SHP77 treated with DMSO at 0.1 percent for 48 hours (cell line): ENCODE data around the gene PPP1R8.
A peak's percentile ranks its signal among the peaks of the same experiment; 100 is the strongest.
"Not testable (repeated sequence)": the region's sequence is repeated elsewhere in the genome, so short reads cannot be mapped to it uniquely, and the experiment has no call there.

Experiments
- DNase-seq: peaks from one replicate; lab custom pipeline; 2025; lab: John Stamatoyannopoulos, UW

Gene PPP1R8

GRCh38 chr1:27832762-27833161, 2.2 kb downstream of the PPP1R8 start:
- no peak for DNase-seq

GRCh38 chr1:27833470-27833869, 2.9 kb downstream of the PPP1R8 start:
- DNase-seq, result no peak

- DNase-seq, result no peak
These were observed 4.5 kb downstream of the PPP1R8 start for GRCh38 chr1:27835046-27835445.

GRCh38 chr1:27835501-27835900, 4.9 kb downstream of the PPP1R8 start:
- DNase-seq, result no peak

- DNase-seq, result no peak
These were observed 19.4 kb downstream of the PPP1R8 start for GRCh38 chr1:27849951-27850350.

GRCh38 chr1:27855085-27855484, 24.5 kb downstream of the PPP1R8 start:
- DNase-seq, result no peak

GRCh38 chr1:27856561-27857343, 26.2 kb downstream of the PPP1R8 start:
- no peak for DNase-seq

GRCh38 chr1:27857552-27857951, 27.0 kb downstream of the PPP1R8 start:
- DNase-seq, result not testable (repeated sequence)

- peak; percentile 66 for DNase-seq
These were observed 27.7 kb downstream of the PPP1R8 start for GRCh38 chr1:27858072-27858948.

GRCh38 chr1:27858949-27859576, 28.5 kb downstream of the PPP1R8 start:
- no peak for DNase-seq

- DNase-seq, result no peak
These were observed 30.9 kb downstream of the PPP1R8 start for GRCh38 chr1:27861436-27861835.

- no peak for DNase-seq
These were observed 31.4 kb downstream of the PPP1R8 start for GRCh38 chr1:27862004-27862403.

GRCh38 chr1:27862671-27863537, 32.3 kb downstream of the PPP1R8 start:
- no peak for DNase-seq

GRCh38 chr1:27863538-27863915, 32.9 kb downstream of the PPP1R8 start:
- no peak for DNase-seq

- DNase-seq, result no peak
These were observed 33.8 kb downstream of the PPP1R8 start for GRCh38 chr1:27864264-27864895.

GRCh38 chr1:27865821-27866220, 35.2 kb downstream of the PPP1R8 start:
- DNase-seq, result no peak

- no peak for DNase-seq
These were observed 38.0 kb downstream of the PPP1R8 start for GRCh38 chr1:27868556-27868931.

GRCh38 chr1:27868932-27869718, 38.5 kb downstream of the PPP1R8 start:
- no peak for DNase-seq

- no peak for DNase-seq
These were observed 39.1 kb downstream of the PPP1R8 start for GRCh38 chr1:27869719-27870085.

GRCh38 chr1:27871076-27871475, 40.5 kb downstream of the PPP1R8 start:
- not testable (repeated sequence) for DNase-seq
